Stimulated activated CD4-positive, alpha-beta T cell treated with anti-CD3 and anti-CD28 coated beads, Interleukin-12 subunit alpha, Interleukin-12 subunit beta, amount 100 ng/mL, for 24 hours (primary cell): ENCODE data around the gene CORO2B.

ENCODE experiments used
- DNase-seq, 2 experiments: peaks; one replicate each; pipeline ENCODE4 v3.0.0-alpha.2; 2020; ENCODE audit warnings: low read depth in 2 of 2

CORO2B gene

GRCh38 chr15:68608844-68609232 lies 30.0 kb downstream of the CORO2B start:
- DNase-seq = no peak

GRCh38 chr15:68609629-68610028 lies 30.8 kb downstream of the CORO2B start:
- no peak for DNase-seq

GRCh38 chr15:68610825-68611224 lies 32.0 kb downstream of the CORO2B start:
- DNase-seq = no peak

GRCh38 chr15:68612503-68612902 lies 33.7 kb downstream of the CORO2B start:
- no peak for DNase-seq

GRCh38 chr15:68612979-68613740 lies 34.4 kb downstream of the CORO2B start:
- DNase-seq = no peak

GRCh38 chr15:68614286-68615035 lies 35.7 kb downstream of the CORO2B start:
- DNase-seq = no peak

- DNase-seq = no peak
Measured at GRCh38 chr15:68615301-68615700, 36.5 kb downstream of the CORO2B start.

GRCh38 chr15:68615811-68616210 lies 37.0 kb downstream of the CORO2B start:
- DNase-seq = no peak

- DNase-seq = no peak
Measured at GRCh38 chr15:68616397-68616796, 37.6 kb downstream of the CORO2B start.

GRCh38 chr15:68617001-68617400 lies 38.2 kb downstream of the CORO2B start:
- no peak for DNase-seq

- DNase-seq = no peak
Measured at GRCh38 chr15:68617777-68618176, 39.0 kb downstream of the CORO2B start.

GRCh38 chr15:68618394-68618793 lies 39.6 kb downstream of the CORO2B start:
- no peak for DNase-seq

GRCh38 chr15:68618908-68619698 lies 40.3 kb downstream of the CORO2B start:
- DNase-seq = no peak

- no peak for DNase-seq
Measured at GRCh38 chr15:68620721-68621527, 42.1 kb downstream of the CORO2B start.

- DNase-seq = no peak
Measured at GRCh38 chr15:68621535-68621934, 42.7 kb downstream of the CORO2B start.

- no peak for DNase-seq
Measured at GRCh38 chr15:68623301-68623892, 44.6 kb downstream of the CORO2B start.

GRCh38 chr15:68625853-68626252 lies 47.1 kb downstream of the CORO2B start:
- DNase-seq = no peak

GRCh38 chr15:68626283-68626682 lies 47.5 kb downstream of the CORO2B start:
- DNase-seq = no peak

- no peak for DNase-seq
Measured at GRCh38 chr15:68626739-68627138, 47.9 kb downstream of the CORO2B start.

GRCh38 chr15:68627476-68627875 lies 48.7 kb downstream of the CORO2B start:
- DNase-seq = no peak

- DNase-seq = no peak
Measured at GRCh38 chr15:68627995-68628394, 49.2 kb downstream of the CORO2B start.
